Liver (tissue), 9 donors: ENCODE measurements around the gene IL22RA1. TPM values are rescaled to one million over a fixed set of nuclear protein-coding genes. Genes with fewer than 3 reads are reported as not detected.

ENCODE experiments used
- DNase-seq: peaks from one replicate; pipeline ENCODE4 v3.0.0-alpha.2; 2017; ENCODE audit warnings: low spot score
- H3K27ac ChIP-seq, 2 donors: one replicate each; pipeline ENCODE4 v1.7.0; 2013; ENCODE audit warnings: inconsistent platforms in 2 of 2, low read length in 2 of 2, control low read depth in 1 of 2, low read depth in 1 of 2, mild to moderate bottlenecking in 1 of 2
- H3K27me3 ChIP-seq, 4 donors: one replicate each; pipeline versions ENCODE4 v1.6.1 to v1.7.0; 2013; ENCODE audit warnings: low read length in 3 of 4, inconsistent platforms in 1 of 4, mild to moderate bottlenecking in 1 of 4, moderate library complexity in 1 of 4; ENCODE audit not compliant: control insufficient read depth in 4 of 4, insufficient read depth in 4 of 4
- H3K36me3 ChIP-seq, 4 donors: one replicate each; pipeline versions ENCODE4 v1.6.1 to v1.7.0; 2013; ENCODE audit warnings: low read length in 3 of 4, mild to moderate bottlenecking in 3 of 4, low read depth in 1 of 4, moderate library complexity in 1 of 4; ENCODE audit not compliant: control insufficient read depth in 4 of 4, insufficient read depth in 3 of 4
- H3K4me1 ChIP-seq, 4 donors: one replicate each; pipeline versions ENCODE4 v1.6.1 to v1.7.0; 2013; ENCODE audit warnings: low read length in 3 of 4, mild to moderate bottlenecking in 3 of 4, moderate library complexity in 1 of 4; ENCODE audit not compliant: control insufficient read depth in 4 of 4, insufficient read depth in 4 of 4
- H3K4me3 ChIP-seq, 3 donors: one replicate each; pipeline versions ENCODE4 v1.6.1 to v1.7.0; 2013; ENCODE audit warnings: low read length in 3 of 3, control low read depth in 1 of 3, low read depth in 1 of 3, mild to moderate bottlenecking in 1 of 3
- H3K9ac ChIP-seq, 2 donors: one replicate each; pipeline ENCODE4 v1.7.0; 2013; ENCODE audit warnings: low read length in 2 of 2, mild to moderate bottlenecking in 2 of 2, moderate library complexity in 2 of 2, control low read depth in 1 of 2, low read depth in 1 of 2
- H3K9me3 ChIP-seq, 4 donors: one replicate each; pipeline versions ENCODE4 v1.6.1 to v1.7.0; 2013; ENCODE audit warnings: low read length in 3 of 4; ENCODE audit not compliant: control insufficient read depth in 4 of 4
- CTCF ChIP-seq: fragments of 150-350 bp; IDR thresholded peaks from 2 replicates; pipeline ENCODE4 v1.5.1; 2017; ENCODE audit warnings: improper control_type of control experiment, low read depth, low read length; ENCODE audit not compliant: missing input control
- EGR1 ChIP-seq, 2 donors: IDR thresholded peaks; 2 replicates each; pipeline ENCODE4 v1.6.1; 2016 to 2018; ENCODE audit warnings: antibody characterized with exemption in 2 of 2, low read depth in 2 of 2
- FOXA1 ChIP-seq: IDR thresholded peaks from 2 replicates; pipeline ENCODE4 v1.6.1; 2016; ENCODE audit warnings: antibody characterized with exemption
- FOXA2 ChIP-seq: IDR thresholded peaks from 2 replicates; pipeline ENCODE4 v1.6.1; 2016; ENCODE audit warnings: antibody characterized with exemption
- GABPA ChIP-seq, 2 donors: IDR thresholded peaks in 1 of 2; conservative IDR thresholded peaks in 1 of 2; 2 replicates each; pipeline ENCODE4 v1.6.1; 2016; ENCODE audit warnings: antibody characterized with exemption in 2 of 2, mild to moderate bottlenecking in 1 of 2, moderate library complexity in 1 of 2
- HNF4A ChIP-seq, 2 donors: conservative IDR thresholded peaks; 2 replicates each; pipeline ENCODE4 v1.6.1; 2016; ENCODE audit warnings: antibody characterized with exemption in 2 of 2, mild to moderate bottlenecking in 2 of 2
- HNF4G ChIP-seq: IDR thresholded peaks from 2 replicates; pipeline ENCODE4 v1.6.1; 2016; ENCODE audit warnings: antibody characterized with exemption
- JUND ChIP-seq, 2 donors: IDR thresholded peaks; 2 replicates each; pipeline ENCODE4 v1.6.1; 2016; ENCODE audit warnings: antibody characterized with exemption in 2 of 2
- MAX ChIP-seq: IDR thresholded peaks from 2 replicates; pipeline ENCODE4 v1.6.1; 2016; ENCODE audit warnings: antibody characterized with exemption
- NR2F2 ChIP-seq: IDR thresholded peaks from 2 replicates; pipeline ENCODE4 v1.6.1; 2016; ENCODE audit warnings: antibody characterized with exemption
- RAD21 ChIP-seq, 2 donors: IDR thresholded peaks; 2 replicates each; pipeline ENCODE4 v1.6.1; 2016; ENCODE audit warnings: antibody characterized with exemption in 2 of 2, mild to moderate bottlenecking in 2 of 2
- RXRA ChIP-seq, 2 donors: IDR thresholded peaks; 2 replicates each; pipeline ENCODE4 v1.6.1; 2017 to 2018; ENCODE audit warnings: antibody characterized with exemption in 2 of 2, mild to moderate bottlenecking in 1 of 2
- SP1 ChIP-seq: IDR thresholded peaks from 2 replicates; pipeline ENCODE4 v1.6.1; 2018; ENCODE audit warnings: antibody characterized with exemption, mild to moderate bottlenecking
- TAF1 ChIP-seq: conservative IDR thresholded peaks from 2 replicates; pipeline ENCODE4 v1.6.1; 2016; ENCODE audit warnings: antibody characterized with exemption, mild to moderate bottlenecking
- YY1 ChIP-seq: IDR thresholded peaks from 2 replicates; pipeline ENCODE4 v1.6.1; 2016; ENCODE audit warnings: antibody characterized with exemption, mild to moderate bottlenecking
- WGBS: extraction: QIAGEN DNeasy Blood & Tissue Kit; methylation state at CpG from one replicate; pipeline ENCODE4 v1.1.7; 2013; 5-methylcytosine and 5-hydroxymethylcytosine counted together
- polyA plus RNA-seq, 2 donors: library from polyadenylated mRNA; stranded (reverse) in 1 of 2; unstranded in 1 of 2; fragments of 200-250 nt in 1 of 2; fragments of >200 nt in 1 of 2; fragmentation: Nextera tagmentation in 1 of 2; extraction: Ambion mirVana in 1 of 2; gene quantifications; one replicate each; pipeline versions ENCODE4 v1.2.1 to v1.2.3, GENCODE V29; 2013 to 2015
- total RNA-seq, 2 donors: library from RNA; depleted of rRNA; stranded (reverse); fragments of >200 nt; gene quantifications; one replicate each; pipeline ENCODE4 v1.2.3, GENCODE V29; 2014
- TF ChIP-seq, protein P1 (sequence below): IDR thresholded peaks from 2 replicates; pipeline ENCODE4 v1.6.1; 2016; ENCODE audit warnings: antibody characterized with exemption
- TF ChIP-seq, protein P2 (sequence below): IDR thresholded peaks from 2 replicates; pipeline ENCODE4 v1.6.1; 2016; ENCODE audit warnings: antibody characterized with exemption
- TF ChIP-seq, protein P3 (sequence below): IDR thresholded peaks from 2 replicates; pipeline ENCODE4 v1.6.1; 2016; ENCODE audit warnings: antibody characterized with exemption, mild to moderate bottlenecking
- donor health status: healthy.
- donor health status: healthy.
- donor health status: healthy.
- donor health status: healthy.
- donor health status: healthy.

The IL22RA1 gene
- total and polyA plus RNA-seq, 4 donors = 2.1 to 4.5 (median 3.4) TPM

- H3K4me3 ChIP-seq = no peak overlapping the region
- H3K27ac ChIP-seq = no peak overlapping the region
- no peak overlapping the region for H3K9ac ChIP-seq
- no peaks in the 10 kb centered on the region for H3K9me3 ChIP-seq
- H3K36me3 ChIP-seq = peaks cover 3 to 45% (median 17%) of the 10 kb centered on the region in 4 donors
- TF ChIP-seq TAF1 (no peak), FOXA2 (no peak), HNF4G (no peak), EGR1 (IDR thresholded peaks at IDR 0.05; ENCODE audit: low read depth in 2 of 2) (no peak), RXRA (IDR thresholded peaks at IDR 0.05) (no peak), CTCF (no peak), NR2F2 (no peak), FOXA1 (no peak), SP1 (no peak), JUND (IDR thresholded peaks at IDR 0.05) (no peak), RAD21 (IDR thresholded peaks at IDR 0.05) (no peak), MAX (no peak), YY1 (no peak), HNF4A (conservative IDR thresholded peaks at IDR 0.05) (no peak), GABPA (IDR thresholded peaks at IDR 0.05 in 1 of 2, conservative IDR thresholded peaks at IDR 0.05 in 1 of 2) (no peak)
- TF ChIP-seq, protein P1, sequence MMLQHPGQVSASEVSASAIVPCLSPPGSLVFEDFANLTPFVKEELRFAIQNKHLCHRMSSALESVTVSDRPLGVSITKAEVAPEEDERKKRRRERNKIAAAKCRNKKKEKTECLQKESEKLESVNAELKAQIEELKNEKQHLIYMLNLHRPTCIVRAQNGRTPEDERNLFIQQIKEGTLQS = no peak
- TF ChIP-seq, protein P2, sequence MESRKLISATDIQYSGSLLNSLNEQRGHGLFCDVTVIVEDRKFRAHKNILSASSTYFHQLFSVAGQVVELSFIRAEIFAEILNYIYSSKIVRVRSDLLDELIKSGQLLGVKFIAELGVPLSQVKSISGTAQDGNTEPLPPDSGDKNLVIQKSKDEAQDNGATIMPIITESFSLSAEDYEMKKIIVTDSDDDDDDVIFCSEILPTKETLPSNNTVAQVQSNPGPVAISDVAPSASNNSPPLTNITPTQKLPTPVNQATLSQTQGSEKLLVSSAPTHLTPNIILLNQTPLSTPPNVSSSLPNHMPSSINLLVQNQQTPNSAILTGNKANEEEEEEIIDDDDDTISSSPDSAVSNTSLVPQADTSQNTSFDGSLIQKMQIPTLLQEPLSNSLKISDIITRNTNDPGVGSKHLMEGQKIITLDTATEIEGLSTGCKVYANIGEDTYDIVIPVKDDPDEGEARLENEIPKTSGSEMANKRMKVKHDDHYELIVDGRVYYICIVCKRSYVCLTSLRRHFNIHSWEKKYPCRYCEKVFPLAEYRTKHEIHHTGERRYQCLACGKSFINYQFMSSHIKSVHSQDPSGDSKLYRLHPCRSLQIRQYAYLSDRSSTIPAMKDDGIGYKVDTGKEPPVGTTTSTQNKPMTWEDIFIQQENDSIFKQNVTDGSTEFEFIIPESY = no peak
- TF ChIP-seq, protein P3, sequence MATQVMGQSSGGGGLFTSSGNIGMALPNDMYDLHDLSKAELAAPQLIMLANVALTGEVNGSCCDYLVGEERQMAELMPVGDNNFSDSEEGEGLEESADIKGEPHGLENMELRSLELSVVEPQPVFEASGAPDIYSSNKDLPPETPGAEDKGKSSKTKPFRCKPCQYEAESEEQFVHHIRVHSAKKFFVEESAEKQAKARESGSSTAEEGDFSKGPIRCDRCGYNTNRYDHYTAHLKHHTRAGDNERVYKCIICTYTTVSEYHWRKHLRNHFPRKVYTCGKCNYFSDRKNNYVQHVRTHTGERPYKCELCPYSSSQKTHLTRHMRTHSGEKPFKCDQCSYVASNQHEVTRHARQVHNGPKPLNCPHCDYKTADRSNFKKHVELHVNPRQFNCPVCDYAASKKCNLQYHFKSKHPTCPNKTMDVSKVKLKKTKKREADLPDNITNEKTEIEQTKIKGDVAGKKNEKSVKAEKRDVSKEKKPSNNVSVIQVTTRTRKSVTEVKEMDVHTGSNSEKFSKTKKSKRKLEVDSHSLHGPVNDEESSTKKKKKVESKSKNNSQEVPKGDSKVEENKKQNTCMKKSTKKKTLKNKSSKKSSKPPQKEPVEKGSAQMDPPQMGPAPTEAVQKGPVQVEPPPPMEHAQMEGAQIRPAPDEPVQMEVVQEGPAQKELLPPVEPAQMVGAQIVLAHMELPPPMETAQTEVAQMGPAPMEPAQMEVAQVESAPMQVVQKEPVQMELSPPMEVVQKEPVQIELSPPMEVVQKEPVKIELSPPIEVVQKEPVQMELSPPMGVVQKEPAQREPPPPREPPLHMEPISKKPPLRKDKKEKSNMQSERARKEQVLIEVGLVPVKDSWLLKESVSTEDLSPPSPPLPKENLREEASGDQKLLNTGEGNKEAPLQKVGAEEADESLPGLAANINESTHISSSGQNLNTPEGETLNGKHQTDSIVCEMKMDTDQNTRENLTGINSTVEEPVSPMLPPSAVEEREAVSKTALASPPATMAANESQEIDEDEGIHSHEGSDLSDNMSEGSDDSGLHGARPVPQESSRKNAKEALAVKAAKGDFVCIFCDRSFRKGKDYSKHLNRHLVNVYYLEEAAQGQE = no peak
- peaks cover 0 to 6% (median 1%) of the 10 kb centered on the region in 4 donors for H3K4me1 ChIP-seq
- WGBS = 97% methylated on average over 18 of the region's 18 CpGs
- H3K27me3 ChIP-seq = no peaks in the 10 kb centered on the region
- DNase-seq = no peak
These were observed 13.8 kb upstream of the IL22RA1 start for GRCh38 chr1:24156542-24157260.
